Uterus (tissue), 4 donors: ENCODE data around the gene SYDE2. TPM values are rescaled to one million over a fixed set of nuclear protein-coding genes. Genes with fewer than 3 reads are reported as not detected.

Experiments used
- DNase-seq, 2 donors: peaks; one replicate each; pipeline ENCODE4 v3.0.0-alpha.2; 2019 to 2020
- H3K27ac ChIP-seq, 2 donors: fragments of 200-600 bp; sonication (generic); 1 replicate in 1 of 2; 2 replicates in 1 of 2; pipeline ENCODE4 v1.5.1; 2016 to 2018
- H3K27me3 ChIP-seq, 2 donors: fragments of 200-600 bp; sonication (generic); one replicate each; pipeline ENCODE4 v1.5.1; 2018 to 2019; ENCODE audit warnings: control low read depth in 1 of 2
- H3K36me3 ChIP-seq, 2 donors: fragments of 200-600 bp; sonication (generic); one replicate each; pipeline ENCODE4 v1.5.1; 2019; ENCODE audit warnings: control low read depth in 1 of 2
- H3K4me1 ChIP-seq, 2 donors: fragments of 200-600 bp; sonication (generic); one replicate each; pipeline ENCODE4 v1.5.1; 2018 to 2019; ENCODE audit warnings: control low read depth in 1 of 2
- H3K4me3 ChIP-seq, 2 donors: fragments of 200-600 bp; sonication (generic); 1 replicate in 1 of 2; 2 replicates in 1 of 2; pipeline ENCODE4 v1.5.1; 2018 to 2019; ENCODE audit warnings: mild to moderate bottlenecking in 1 of 2
- H3K9me3 ChIP-seq, 2 donors: fragments of 200-600 bp; sonication (generic); one replicate each; pipeline ENCODE4 v1.5.1; 2019; ENCODE audit warnings: control low read depth in 1 of 2
- POLR2A ChIP-seq, 2 donors: fragments of 450-650 bp; IDR thresholded peaks; one replicate each; pipeline ENCODE4 v1.6.1; 2016; ENCODE audit warnings: antibody characterized with exemption in 2 of 2, mild to moderate bottlenecking in 1 of 2, moderate library complexity in 1 of 2
- intact Hi-C: fragments of 100-400 bp; cut with DNase I; formaldehyde crosslinking; loops from one replicate; pipeline ENCODE4 v1.15.1; 2023; ENCODE audit warnings: low total_unique reads
- total RNA-seq, 4 donors: library from RNA; depleted of rRNA in 3 of 4; stranded (reverse); fragments of >200 nt in 3 of 4; gene quantifications; one replicate each; pipeline versions ENCODE4 v1.1.0 to v1.2.4, GENCODE V29; 2014 to 2023
- TF ChIP-seq, protein P1 (sequence below), 4 experiments: fragments of 200-600 bp in 2 of 4; fragments of 450-650 bp in 2 of 4; sonication (generic) in 2 of 4; IDR thresholded peaks; one replicate each; pipeline ENCODE4 v1.5.1; 2016 to 2019; ENCODE audit warnings: antibody characterized with exemption in 4 of 4, mild to moderate bottlenecking in 2 of 4, moderate library complexity in 1 of 4
- donor health status: DM: yes; HTN: yes; CAD: no.

Gene SYDE2
- total RNA-seq, 4 donors from 2014 or later = 5.3 to 24.3 (median 14.6) TPM

DNA sequence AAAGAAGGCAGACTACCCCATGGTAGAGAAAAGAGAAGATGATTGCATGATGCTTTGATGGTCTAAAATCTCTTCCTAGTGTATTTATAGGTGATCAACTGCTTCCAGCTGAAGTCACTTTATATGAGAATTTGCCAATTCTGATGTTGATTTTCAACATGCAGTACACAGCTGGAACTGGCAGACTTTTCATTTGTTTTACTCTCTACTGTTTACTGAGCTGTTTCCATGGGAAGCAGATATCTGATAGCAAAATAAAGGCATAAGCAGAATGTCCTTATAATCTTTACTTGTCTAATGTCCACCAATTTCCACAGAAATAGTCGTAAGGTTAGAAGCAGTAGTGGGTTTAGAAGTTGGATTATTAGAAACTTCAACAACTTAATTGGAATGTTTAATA lies 74.9 kb downstream of the SYDE2 start:
- Histone ChIP-seq H3K27ac (no peak overlapping the region), H3K4me3 (no peak overlapping the region), H3K27me3 (no peaks in the 10 kb centered on the region), H3K36me3 (no peaks in the 10 kb centered on the region), H3K4me1 (no peaks in the 10 kb centered on the region), H3K9me3 (no peaks in the 10 kb centered on the region)
- TF ChIP-seq POLR2A (IDR thresholded peaks at IDR 0.05) = no peak
- TF ChIP-seq, protein P1, sequence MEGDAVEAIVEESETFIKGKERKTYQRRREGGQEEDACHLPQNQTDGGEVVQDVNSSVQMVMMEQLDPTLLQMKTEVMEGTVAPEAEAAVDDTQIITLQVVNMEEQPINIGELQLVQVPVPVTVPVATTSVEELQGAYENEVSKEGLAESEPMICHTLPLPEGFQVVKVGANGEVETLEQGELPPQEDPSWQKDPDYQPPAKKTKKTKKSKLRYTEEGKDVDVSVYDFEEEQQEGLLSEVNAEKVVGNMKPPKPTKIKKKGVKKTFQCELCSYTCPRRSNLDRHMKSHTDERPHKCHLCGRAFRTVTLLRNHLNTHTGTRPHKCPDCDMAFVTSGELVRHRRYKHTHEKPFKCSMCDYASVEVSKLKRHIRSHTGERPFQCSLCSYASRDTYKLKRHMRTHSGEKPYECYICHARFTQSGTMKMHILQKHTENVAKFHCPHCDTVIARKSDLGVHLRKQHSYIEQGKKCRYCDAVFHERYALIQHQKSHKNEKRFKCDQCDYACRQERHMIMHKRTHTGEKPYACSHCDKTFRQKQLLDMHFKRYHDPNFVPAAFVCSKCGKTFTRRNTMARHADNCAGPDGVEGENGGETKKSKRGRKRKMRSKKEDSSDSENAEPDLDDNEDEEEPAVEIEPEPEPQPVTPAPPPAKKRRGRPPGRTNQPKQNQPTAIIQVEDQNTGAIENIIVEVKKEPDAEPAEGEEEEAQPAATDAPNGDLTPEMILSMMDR (IDR thresholded peaks at IDR 0.05) = no peak
- intact Hi-C loops = loop anchor here (2.0 kb wide), 1 partner anchor 33 kb away; no protein-coding TSS in a partner anchor
- DNase-seq = no peak

DNA sequence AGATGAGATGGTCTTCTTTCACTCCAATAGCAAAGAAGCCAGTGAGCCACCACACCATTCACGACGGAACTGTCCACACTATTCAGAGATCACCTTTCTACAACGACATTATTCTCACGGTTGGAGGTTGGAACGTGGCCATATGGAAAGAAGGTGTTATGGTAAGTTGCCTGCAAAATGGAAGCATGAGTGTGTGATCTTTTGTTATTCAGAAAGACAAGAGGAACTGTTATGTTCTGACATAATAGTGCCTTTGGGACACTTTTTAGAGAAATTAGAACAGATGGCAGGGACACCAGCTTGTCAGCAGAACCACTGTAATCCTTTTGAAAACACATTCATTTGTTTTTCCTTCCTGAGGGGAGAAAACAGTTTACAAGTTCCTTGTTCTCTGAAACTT lies 76.7 kb downstream of the SYDE2 start:
- no peaks in the 10 kb centered on the region for H3K9me3 ChIP-seq
- H3K36me3 ChIP-seq = no peaks in the 10 kb centered on the region
- TF ChIP-seq POLR2A (IDR thresholded peaks at IDR 0.05) = no peak
- TF ChIP-seq, protein P1 (IDR thresholded peaks at IDR 0.05) = no peak
- no peaks in the 10 kb centered on the region for H3K27me3 ChIP-seq
- H3K27ac ChIP-seq = no peak overlapping the region
- intact Hi-C loops = no loop called here
- H3K4me3 ChIP-seq = no peak overlapping the region
- no peaks in the 10 kb centered on the region for H3K4me1 ChIP-seq
- no peak for DNase-seq

DNA sequence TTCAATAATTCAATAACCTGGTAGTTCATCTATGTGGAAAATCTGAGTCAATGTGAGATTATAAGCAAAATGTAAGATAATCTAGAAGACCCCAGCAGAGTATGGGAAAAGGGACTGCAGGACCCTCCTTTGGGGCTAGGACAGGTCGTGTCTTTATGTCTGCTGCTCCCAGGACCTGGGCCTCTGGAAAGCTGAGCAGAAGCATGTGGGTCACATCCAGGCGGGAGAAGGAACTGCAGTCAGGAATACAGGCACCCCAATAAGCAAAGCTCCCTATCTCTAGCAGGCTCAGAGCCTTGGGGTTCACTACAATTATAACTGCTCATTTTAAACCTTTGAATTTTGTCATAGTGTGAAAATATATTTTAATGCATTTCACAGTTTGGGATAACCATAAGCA lies 78.6 kb downstream of the SYDE2 start:
- H3K27ac ChIP-seq = no peak overlapping the region
- no peaks in the 10 kb centered on the region for H3K36me3 ChIP-seq
- no peak for TF ChIP-seq POLR2A (IDR thresholded peaks at IDR 0.05)
- TF ChIP-seq, protein P1 (IDR thresholded peaks at IDR 0.05) = no peak
- intact Hi-C loops = no loop called here
- no peaks in the 10 kb centered on the region for H3K27me3 ChIP-seq
- DNase-seq = no peak
- H3K4me3 ChIP-seq = no peak overlapping the region
- no peaks in the 10 kb centered on the region for H3K4me1 ChIP-seq
- H3K9me3 ChIP-seq = no peaks in the 10 kb centered on the region

DNA sequence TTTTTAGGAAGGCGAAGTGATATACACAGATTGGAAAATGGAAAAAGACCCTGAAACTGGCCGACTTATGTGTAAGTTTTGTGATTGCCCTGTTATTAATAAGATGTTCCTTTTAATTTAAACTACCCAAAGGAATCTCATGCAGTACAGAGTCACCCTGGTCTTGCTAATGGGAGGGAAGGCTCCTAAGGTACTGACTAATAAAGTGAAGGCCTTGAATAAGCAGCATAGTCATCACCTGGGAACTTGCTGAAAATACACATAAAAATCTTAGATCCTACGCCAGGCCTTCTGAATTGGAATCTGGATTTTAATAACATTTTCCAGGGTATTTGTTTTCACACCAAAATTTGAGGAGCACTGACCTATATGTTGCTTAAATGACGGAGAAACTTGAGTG lies 79.1 kb downstream of the SYDE2 start:
- no peak for DNase-seq
- Histone ChIP-seq H3K4me1 (no peaks in the 10 kb centered on the region), H3K36me3 (no peaks in the 10 kb centered on the region), H3K4me3 (no peak overlapping the region), H3K27me3 (no peaks in the 10 kb centered on the region), H3K27ac (no peak overlapping the region), H3K9me3 (no peaks in the 10 kb centered on the region)
- TF ChIP-seq, protein P1 (IDR thresholded peaks at IDR 0.05) = no peak
- no peak for TF ChIP-seq POLR2A (IDR thresholded peaks at IDR 0.05)
- intact Hi-C loops = no loop called here

DNA sequence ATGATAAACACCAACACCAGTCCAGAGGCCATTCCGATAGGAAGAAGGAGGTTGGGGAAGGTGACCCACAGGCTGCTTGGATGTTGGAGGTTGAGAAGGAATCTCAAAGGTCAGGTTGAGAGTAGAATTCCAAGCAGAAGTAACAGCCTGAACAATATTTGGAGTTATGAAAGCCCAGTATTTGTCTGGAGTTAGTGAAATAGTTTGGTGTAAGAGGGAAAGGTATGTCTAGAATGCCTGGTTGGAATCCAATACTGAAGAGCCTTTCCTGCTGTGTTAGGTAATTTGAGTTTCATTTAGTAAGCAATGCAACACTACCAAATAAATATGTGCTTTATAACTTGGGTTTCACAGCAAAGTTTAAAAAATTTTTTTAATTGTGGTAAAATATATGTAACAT lies 82.1 kb downstream of the SYDE2 start:
- no peaks in the 10 kb centered on the region for H3K36me3 ChIP-seq
- H3K27me3 ChIP-seq = no peaks in the 10 kb centered on the region
- no peaks in the 10 kb centered on the region for H3K4me1 ChIP-seq
- no peaks in the 10 kb centered on the region for H3K9me3 ChIP-seq
- TF ChIP-seq POLR2A (IDR thresholded peaks at IDR 0.05) = no peak
- TF ChIP-seq, protein P1 (IDR thresholded peaks at IDR 0.05) = no peak
- no peak overlapping the region for H3K4me3 ChIP-seq
- intact Hi-C loops = no loop called here
- no peak for DNase-seq
- H3K27ac ChIP-seq = no peak overlapping the region
